Ovary (tissue), 3 donors: ENCODE measurements around the gene PITPNC1.

Experiments
- CTCF ChIP-seq, 3 donors: fragments of 450-650 bp in 2 of 3; fragments of 200-600 bp in 1 of 3; IDR thresholded peaks; one replicate each; pipeline versions ENCODE4 v1.5.1 to v1.8.0; 2016 to 2022; ENCODE audit warnings: antibody characterized with exemption in 3 of 3, mild to moderate bottlenecking in 1 of 3
- POLR2A ChIP-seq: fragments of 450-650 bp; IDR thresholded peaks from one replicate; pipeline ENCODE4 v1.6.1; 2017; ENCODE audit warnings: antibody characterized with exemption, mild to moderate bottlenecking, moderate library complexity
- donor health status: DM: no; HTN: no; CAD: no.

DNA sequence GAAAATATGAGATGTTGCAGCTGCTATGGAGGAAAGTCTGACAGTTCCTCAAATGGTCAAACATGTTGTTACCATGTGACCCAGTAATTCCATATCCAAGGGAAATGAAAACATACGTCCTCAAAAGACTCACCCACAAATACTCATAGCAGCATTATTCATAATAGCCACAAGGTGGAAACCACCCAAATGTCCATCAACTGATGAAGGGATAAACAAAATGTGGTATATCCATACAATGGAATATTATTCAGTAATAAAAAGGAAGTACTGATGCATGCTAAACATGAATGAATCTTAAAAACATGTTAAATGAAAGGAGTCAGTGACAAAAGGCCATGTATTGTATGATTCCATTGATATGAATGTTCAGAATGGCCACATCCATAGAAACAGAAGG, 140.2 kb downstream of the PITPNC1 start:
- no peak for TF ChIP-seq CTCF (IDR thresholded peaks at IDR 0.05)
- TF ChIP-seq POLR2A, result no peak
